IPS-NIHi11 (cell line): Measurements from ENCODE around the gene HSPB1.
"Not testable (repeated sequence)": the region's sequence is repeated elsewhere in the genome, so short reads cannot be mapped to it uniquely, and the experiment has no call there.

Source experiments
- DNase-seq: peaks from one replicate; pipeline ENCODE4 v3.0.0; 2012; ENCODE audit warnings: mixed read lengths, low spot score

HSPB1 gene

GRCh38 chr7:76334320-76334967, 32.0 kb downstream of the HSPB1 start:
- DNase-seq = no peak

- not testable (repeated sequence) for DNase-seq
These were observed 32.9 kb downstream of the HSPB1 start for GRCh38 chr7:76335417-76335816.

GRCh38 chr7:76336094-76336493, 33.6 kb downstream of the HSPB1 start:
- no peak for DNase-seq

DNA sequence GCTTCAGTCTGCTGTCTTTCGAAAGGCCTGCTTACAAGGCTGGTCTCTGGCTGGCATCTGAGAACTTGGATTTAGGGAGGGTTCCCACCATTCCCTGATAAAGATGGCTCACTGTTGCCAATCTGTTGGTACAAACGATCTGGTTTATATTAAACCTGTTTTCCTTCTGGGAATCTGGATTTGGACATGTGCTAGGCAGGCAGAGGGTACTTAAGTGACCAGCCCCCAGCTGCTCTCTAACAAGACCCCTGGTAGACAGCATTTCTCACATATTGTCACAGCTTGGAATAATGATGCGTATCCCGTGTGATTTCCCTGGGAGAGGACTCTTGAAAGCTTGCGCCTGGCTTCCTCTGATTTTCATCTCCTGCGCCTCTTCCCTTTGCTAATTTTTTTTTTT, 34.7 kb downstream of the HSPB1 start:
- DNase-seq = no peak

DNA sequence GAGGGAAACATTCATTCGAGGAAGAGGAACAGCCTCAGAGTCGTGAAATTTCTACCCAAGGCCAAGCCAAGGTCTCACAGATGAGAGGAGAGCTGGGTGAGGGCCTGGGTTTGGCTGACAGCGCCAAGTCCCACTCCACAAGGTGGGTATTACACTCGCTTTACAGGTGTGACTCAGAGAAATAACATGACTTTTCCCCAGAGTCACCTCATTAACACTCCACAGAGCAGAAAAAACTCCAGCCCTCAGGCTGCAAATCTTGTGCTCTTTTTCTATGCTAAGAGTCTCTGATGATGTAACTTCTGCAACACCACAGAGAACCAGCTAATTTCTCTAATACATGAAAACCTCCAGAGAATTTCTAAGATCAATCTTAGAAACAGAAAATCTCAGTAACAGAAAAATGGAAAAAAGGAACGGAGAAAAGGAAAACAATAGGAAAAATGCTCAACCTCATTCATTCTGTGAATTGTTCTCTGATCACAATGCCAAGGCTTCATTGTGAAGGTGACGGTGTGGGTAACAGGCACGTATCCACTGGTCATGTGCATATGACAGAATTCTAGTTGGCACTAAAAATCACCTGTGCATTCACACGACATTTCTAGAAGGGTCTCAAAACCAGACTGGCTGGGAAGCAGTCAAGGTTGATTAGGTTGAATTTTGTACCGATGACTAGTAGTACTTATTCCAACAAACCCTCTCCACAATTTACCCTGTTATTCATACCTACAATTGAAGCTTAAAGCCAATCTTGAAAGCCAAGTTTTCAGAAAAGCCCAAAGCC, 36.0 kb downstream of the HSPB1 start:
- DNase-seq = no peak

GRCh38 chr7:76340617-76341131, 38.2 kb downstream of the HSPB1 start:
- no peak for DNase-seq

- DNase-seq = no peak
These were observed 39.7 kb downstream of the HSPB1 start for GRCh38 chr7:76342222-76342621.

GRCh38 chr7:76343294-76343930, 40.9 kb downstream of the HSPB1 start:
- no peak for DNase-seq

GRCh38 chr7:76343931-76344321, 41.5 kb downstream of the HSPB1 start:
- no peak for DNase-seq

GRCh38 chr7:76346097-76346496, 43.6 kb downstream of the HSPB1 start:
- DNase-seq = no peak

GRCh38 chr7:76346778-76347177, 44.3 kb downstream of the HSPB1 start:
- DNase-seq = no peak

- DNase-seq = no peak
These were observed 45.2 kb downstream of the HSPB1 start for GRCh38 chr7:76347710-76348109.

DNA sequence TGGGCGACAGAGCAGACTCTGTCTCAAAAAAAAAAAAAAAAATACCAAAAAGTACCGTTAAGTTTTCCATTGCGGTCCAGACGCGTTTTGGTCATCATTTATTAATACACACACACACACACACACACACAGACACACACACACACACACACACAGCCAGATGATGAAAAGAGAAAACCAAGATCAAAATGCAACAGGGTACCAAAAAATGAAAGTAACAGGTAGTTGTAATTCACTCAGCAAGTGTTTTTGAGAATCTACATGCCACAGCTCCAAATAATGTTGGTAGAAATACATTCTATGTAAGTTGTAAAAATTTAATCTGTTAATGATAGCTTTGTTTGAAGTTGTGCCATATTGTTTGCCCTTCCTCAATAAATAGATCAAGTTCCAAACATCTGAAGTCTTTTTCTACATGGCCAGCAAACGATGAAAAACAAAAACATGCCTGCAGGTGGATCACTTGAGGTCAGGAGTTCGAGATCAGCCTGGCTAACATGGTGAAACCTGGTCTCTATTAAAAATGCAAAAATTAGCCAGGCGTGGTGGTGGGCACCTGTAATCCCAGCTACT, 46.9 kb downstream of the HSPB1 start:
- no peak for DNase-seq

DNA sequence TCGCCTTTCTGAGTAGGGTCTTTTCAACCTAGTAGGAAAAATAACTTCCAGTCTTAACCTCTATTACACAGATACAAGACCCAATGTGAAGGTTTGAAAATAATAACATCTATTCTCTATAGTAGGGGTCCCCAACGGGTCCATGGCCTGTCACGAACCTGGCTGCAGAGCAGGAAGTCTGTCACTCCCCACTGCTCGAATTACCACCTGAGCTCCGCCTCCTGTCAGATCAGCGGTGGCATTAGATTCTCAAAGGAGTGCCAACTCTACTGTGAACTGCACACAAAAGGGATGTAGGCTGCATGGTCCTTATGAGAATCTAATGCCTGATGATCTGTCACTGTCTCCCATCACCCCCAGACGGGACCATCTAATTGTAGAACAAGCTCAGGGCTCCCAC, 48.9 kb downstream of the HSPB1 start:
- DNase-seq = no peak

- DNase-seq = no peak
These were observed 49.7 kb downstream of the HSPB1 start for GRCh38 chr7:76352193-76352592.

- no peak for DNase-seq
These were observed 51.3 kb downstream of the HSPB1 start for GRCh38 chr7:76353744-76354143.
